ENCODE data around the gene DMXL1.

DMXL1 gene

GRCh38 chr5:119079318-119079921 lies 8.5 kb downstream of the DMXL1 start:
- Histone ChIP-seq H3K27me3 (ENCODE audit: low read depth, low read length) (no peaks in the 10 kb centered on the region), H3K36me3 (replicated peaks; ENCODE audit: low read depth, low read length) (no peaks in the 10 kb centered on the region), H3K4me1 (ENCODE audit: low read length) (peaks cover 28% of the 10 kb centered on the region), H4K20me1 (ENCODE audit: insufficient read depth, low read length) (peaks cover 62% of the 10 kb centered on the region), H3K79me2 (ENCODE audit: low read length) (peaks cover 96% of the 10 kb centered on the region), H2AFZ (ENCODE audit: low read depth, low read length) (no peak overlapping the region), H3K27ac (ENCODE audit: low read length) (no peak overlapping the region), H3K4me2 (ENCODE audit: low read length) (no peak overlapping the region), H3K4me3 (ENCODE audit: low read length) (no peak overlapping the region), H3K9ac (ENCODE audit: low read length) (no peak overlapping the region), H3K9me3 (ENCODE audit: insufficient read depth, low read length) (no peaks in the 10 kb centered on the region)
- TF ChIP-seq EZH2phosphoT487 (IDR thresholded peaks at IDR 0.05; ENCODE audit: low read depth) (no peak), CTCF (IDR thresholded peaks at IDR 0.05; ENCODE audit: low read depth, low read length) (no peak)

DNA sequence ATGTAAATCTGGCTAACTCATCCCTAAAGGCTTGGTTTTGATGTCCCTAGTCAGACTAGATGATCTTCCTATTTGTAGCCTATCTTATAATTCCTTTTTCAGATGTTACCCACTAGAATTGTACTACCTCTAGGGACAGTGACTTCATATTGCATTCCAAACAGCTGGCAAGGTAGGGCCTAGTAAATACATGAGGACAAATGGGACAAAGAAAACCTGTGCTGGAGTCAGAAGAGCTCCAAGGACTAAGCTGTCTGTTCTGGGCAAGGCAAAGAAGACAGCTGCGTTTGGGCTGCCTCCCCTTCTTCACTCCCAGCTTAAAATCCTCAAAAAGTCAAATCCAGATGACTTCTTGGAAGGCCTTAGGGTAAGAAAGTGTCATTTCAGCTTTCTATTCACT lies 10.0 kb downstream of the DMXL1 start:
- Histone ChIP-seq H3K79me2 (ENCODE audit: low read length) (peaks cover 92% of the 10 kb centered on the region), H3K4me2 (ENCODE audit: low read length) (no peak overlapping the region), H3K36me3 (replicated peaks; ENCODE audit: low read depth, low read length) (peaks cover 4% of the 10 kb centered on the region), H3K27me3 (ENCODE audit: low read depth, low read length) (no peaks in the 10 kb centered on the region), H3K9ac (ENCODE audit: low read length) (no peak overlapping the region), H3K9me3 (ENCODE audit: insufficient read depth, low read length) (no peaks in the 10 kb centered on the region), H3K4me1 (ENCODE audit: low read length) (peaks cover 14% of the 10 kb centered on the region), H3K4me3 (ENCODE audit: low read length) (no peak overlapping the region), H3K27ac (ENCODE audit: low read length) (no peak overlapping the region), H2AFZ (ENCODE audit: low read depth, low read length) (no peak overlapping the region), H4K20me1 (ENCODE audit: insufficient read depth, low read length) (peaks cover 58% of the 10 kb centered on the region)
- TF ChIP-seq EZH2phosphoT487 (IDR thresholded peaks at IDR 0.05; ENCODE audit: low read depth) (no peak), CTCF (IDR thresholded peaks at IDR 0.05; ENCODE audit: low read depth, low read length) (no peak)

- peaks cover 68% of the 10 kb centered on the region for H4K20me1 ChIP-seq (ENCODE audit: insufficient read depth, low read length)
Measured at GRCh38 chr5:119082691-119083090, 11.8 kb downstream of the DMXL1 start.

GRCh38 chr5:119083679-119084078 lies 12.8 kb downstream of the DMXL1 start:
- H3K4me2 ChIP-seq (ENCODE audit: low read length) = no peak overlapping the region
- no peaks in the 10 kb centered on the region for H3K27me3 ChIP-seq (ENCODE audit: low read depth, low read length)
- H2AFZ ChIP-seq (ENCODE audit: low read depth, low read length) = no peak overlapping the region
- peaks cover 7% of the 10 kb centered on the region for H3K36me3 ChIP-seq (replicated peaks; ENCODE audit: low read depth, low read length)
- no peak overlapping the region for H3K4me3 ChIP-seq (ENCODE audit: low read length)
- H3K4me1 ChIP-seq (ENCODE audit: low read length) = peaks cover 7% of the 10 kb centered on the region
- no peaks in the 10 kb centered on the region; the same call in 1 of the 2 replicates for H3K9me3 ChIP-seq (ENCODE audit: insufficient read depth, low read length)
- H4K20me1 ChIP-seq (ENCODE audit: insufficient read depth, low read length) = peaks cover 73% of the 10 kb centered on the region
- no peak overlapping the region for H3K27ac ChIP-seq (ENCODE audit: low read length)
- no peak for TF ChIP-seq CTCF (IDR thresholded peaks at IDR 0.05; ENCODE audit: low read depth, low read length)
- TF ChIP-seq EZH2phosphoT487 (IDR thresholded peaks at IDR 0.05; ENCODE audit: low read depth) = no peak
- H3K9ac ChIP-seq (ENCODE audit: low read length) = no peak overlapping the region
- H3K79me2 ChIP-seq (ENCODE audit: low read length) = peaks cover 88% of the 10 kb centered on the region

More at GRCh38 chr5:119082691-119083090, 11.8 kb downstream of the DMXL1 start:
- Histone ChIP-seq H3K79me2 (ENCODE audit: low read length) (peaks cover 90% of the 10 kb centered on the region), H3K4me2 (ENCODE audit: low read length) (no peak overlapping the region), H2AFZ (ENCODE audit: low read depth, low read length) (no peak overlapping the region), H3K9ac (ENCODE audit: low read length) (no peak overlapping the region), H3K4me1 (ENCODE audit: low read length) (peaks cover 7% of the 10 kb centered on the region), H3K36me3 (replicated peaks; ENCODE audit: low read depth, low read length) (peaks cover 7% of the 10 kb centered on the region), H3K27me3 (ENCODE audit: low read depth, low read length) (no peaks in the 10 kb centered on the region), H3K27ac (ENCODE audit: low read length) (no peak overlapping the region), H3K9me3 (ENCODE audit: insufficient read depth, low read length) (no peaks in the 10 kb centered on the region; the same call in 1 of the 2 replicates), H3K4me3 (ENCODE audit: low read length) (no peak overlapping the region)
- TF ChIP-seq EZH2phosphoT487 (IDR thresholded peaks at IDR 0.05; ENCODE audit: low read depth) = no peak
- no peak for TF ChIP-seq CTCF (IDR thresholded peaks at IDR 0.05; ENCODE audit: low read depth, low read length)

Measured in OCI-LY3 (cell line).